Kidney glomerular epithelial cell (primary cell): ENCODE data around the gene ZDHHC19.
"Not testable (repeated sequence)": the region's sequence is repeated elsewhere in the genome, so short reads cannot be mapped to it uniquely, and the experiment has no call there.

Experiments
- DNase-seq: peaks from one replicate; lab custom pipeline; 2025; lab: John Stamatoyannopoulos, UW

Gene ZDHHC19, protein sequence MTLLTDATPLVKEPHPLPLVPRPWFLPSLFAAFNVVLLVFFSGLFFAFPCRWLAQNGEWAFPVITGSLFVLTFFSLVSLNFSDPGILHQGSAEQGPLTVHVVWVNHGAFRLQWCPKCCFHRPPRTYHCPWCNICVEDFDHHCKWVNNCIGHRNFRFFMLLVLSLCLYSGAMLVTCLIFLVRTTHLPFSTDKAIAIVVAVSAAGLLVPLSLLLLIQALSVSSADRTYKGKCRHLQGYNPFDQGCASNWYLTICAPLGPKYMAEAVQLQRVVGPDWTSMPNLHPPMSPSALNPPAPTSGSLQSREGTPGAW

GRCh38 chr3:196210673-196211556 is at the start of gene ZDHHC19:
ZDHHC19 (minus strand) TSS chr3:196211400; CDS start chr3:196211315, 85 bp downstream.
- DNase-seq = no peak

- no peak for DNase-seq
Measured at GRCh38 chr3:196260784-196261183, 49.6 kb upstream of the ZDHHC19 start.

GRCh38 chr3:196255776-196256175 is 44.6 kb upstream of the ZDHHC19 start:
- DNase-seq = no peak

- no peak for DNase-seq
Measured at GRCh38 chr3:196254376-196255283, 43.4 kb upstream of the ZDHHC19 start.

DNA sequence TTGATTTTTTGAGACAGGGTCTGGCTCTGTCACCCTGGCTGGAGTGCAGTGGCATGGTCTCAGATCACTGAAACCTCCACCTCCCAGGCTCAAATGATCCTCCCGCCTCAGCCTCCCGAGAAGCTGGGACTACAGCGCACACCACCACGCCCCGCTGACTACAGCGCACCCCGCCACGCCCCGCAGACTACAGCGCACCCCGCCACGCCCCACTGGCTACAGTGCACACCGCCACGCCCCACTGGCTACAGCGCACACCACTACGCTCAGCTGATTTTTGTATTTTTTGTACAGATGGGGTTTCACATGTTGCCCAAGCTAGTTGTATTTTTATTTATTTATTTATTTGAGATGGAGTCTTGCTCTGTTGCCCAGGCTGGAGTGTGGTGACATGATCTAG is 40.7 kb upstream of the ZDHHC19 start:
- no peak for DNase-seq

- no peak for DNase-seq
Measured at GRCh38 chr3:196246612-196247308, 35.6 kb upstream of the ZDHHC19 start.

- DNase-seq = not testable (repeated sequence)
Measured at GRCh38 chr3:196244166-196244565, 33.0 kb upstream of the ZDHHC19 start.

DNA sequence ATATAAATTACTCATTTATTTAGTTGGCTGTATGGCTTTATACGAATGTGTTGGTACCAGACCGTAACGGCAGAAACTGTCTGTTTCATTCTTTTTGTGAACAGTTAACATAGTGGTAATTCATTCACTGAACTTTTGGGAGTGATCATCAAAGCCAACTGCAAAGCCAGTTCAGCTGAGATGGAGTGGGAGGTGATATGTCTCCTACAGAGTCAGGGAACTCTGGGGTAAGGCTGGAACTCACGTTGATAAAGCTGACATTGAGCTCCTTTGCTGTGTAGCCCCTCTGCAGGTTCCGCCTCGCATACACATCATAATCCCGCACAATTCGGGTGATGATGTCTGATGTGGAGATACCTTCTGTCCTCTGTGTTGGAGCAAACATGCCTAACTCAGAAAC is 30.5 kb upstream of the ZDHHC19 start:
- DNase-seq = no peak

- DNase-seq = no peak
Measured at GRCh38 chr3:196240424-196240823, 29.2 kb upstream of the ZDHHC19 start.

DNA sequence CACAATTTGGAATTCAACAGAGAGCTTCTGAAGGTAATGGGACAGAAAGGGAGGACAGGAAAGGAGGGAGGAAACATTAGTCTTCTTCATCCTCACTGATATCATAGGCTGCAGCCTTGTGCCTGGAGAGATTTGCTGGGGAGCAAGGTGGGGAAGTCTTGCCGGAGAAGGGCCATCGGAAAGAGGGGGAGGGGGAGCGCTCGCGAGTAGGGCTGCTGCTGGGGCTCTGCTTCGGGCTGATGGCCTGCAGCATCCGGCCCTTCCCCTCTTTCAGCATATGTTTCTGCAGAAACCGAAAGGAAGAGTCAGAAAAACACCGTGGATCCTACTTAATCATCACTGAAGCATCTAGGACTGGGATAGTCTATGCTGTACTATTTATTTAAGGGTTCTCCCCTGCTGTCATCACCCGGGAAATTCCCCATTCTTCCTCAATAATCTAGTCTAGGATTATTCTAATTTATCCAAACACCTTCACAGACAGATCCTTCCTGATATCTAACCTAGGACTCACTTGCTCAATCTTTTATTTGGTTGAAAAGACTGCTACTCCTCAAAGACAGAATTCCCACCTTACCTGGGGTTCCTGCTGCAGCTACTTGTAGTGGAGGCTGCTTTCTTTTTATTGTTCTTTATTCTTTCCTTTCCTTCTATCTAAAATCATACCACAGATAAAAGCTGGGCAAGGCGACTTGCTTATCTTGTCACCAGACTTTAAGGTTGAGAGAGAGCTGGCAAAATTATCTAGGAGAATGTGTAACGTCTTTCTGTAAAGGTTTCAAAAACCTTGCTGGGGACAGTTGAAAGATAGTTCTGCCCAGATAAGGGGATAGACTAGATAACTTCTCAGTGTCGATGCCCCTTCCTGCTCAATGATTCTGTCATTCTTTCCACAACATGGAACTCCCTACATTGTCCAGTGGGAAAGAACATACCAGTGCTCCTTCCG is 27.7 kb upstream of the ZDHHC19 start:
- DNase-seq = peak; percentile 26

DNA sequence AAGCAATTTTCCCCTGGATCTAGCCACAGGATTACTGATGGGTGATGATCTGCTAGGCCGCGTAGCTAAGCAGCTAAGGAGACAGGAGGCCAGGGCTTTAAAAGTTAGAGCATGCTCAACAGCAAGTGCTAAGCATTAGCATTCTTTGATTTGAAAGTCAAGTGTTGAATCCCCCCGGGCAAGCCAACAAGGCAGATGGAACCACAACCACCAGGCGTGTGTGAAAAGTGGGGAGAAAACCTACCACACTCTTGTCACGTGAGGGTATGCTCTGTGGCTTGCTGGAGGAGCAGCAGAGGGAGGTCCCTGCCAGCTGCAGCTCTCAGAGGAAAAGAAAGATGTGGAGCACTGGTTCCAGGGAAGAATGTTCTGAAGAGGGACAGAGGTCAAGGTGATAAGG is 26.0 kb upstream of the ZDHHC19 start:
- DNase-seq = no peak

DNA sequence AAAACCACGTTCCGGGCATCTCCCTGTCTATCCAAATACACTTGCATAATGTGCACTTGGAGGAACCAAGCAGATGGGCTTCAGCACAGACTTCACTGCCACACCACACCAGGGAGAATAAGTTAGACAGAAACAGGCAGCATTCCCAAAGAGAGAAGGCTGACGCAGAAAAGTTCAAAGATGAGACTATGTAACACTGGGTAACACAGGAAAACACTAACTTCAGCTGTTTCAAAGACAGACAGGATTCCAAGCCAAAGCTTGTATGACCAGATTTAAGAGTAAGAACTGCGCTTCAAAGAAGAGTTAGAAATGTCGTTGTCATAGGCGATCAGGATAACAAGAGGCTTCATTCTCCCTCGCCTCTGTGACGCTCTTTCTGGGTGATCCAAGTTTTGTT is 25.0 kb upstream of the ZDHHC19 start:
- no peak for DNase-seq

DNA sequence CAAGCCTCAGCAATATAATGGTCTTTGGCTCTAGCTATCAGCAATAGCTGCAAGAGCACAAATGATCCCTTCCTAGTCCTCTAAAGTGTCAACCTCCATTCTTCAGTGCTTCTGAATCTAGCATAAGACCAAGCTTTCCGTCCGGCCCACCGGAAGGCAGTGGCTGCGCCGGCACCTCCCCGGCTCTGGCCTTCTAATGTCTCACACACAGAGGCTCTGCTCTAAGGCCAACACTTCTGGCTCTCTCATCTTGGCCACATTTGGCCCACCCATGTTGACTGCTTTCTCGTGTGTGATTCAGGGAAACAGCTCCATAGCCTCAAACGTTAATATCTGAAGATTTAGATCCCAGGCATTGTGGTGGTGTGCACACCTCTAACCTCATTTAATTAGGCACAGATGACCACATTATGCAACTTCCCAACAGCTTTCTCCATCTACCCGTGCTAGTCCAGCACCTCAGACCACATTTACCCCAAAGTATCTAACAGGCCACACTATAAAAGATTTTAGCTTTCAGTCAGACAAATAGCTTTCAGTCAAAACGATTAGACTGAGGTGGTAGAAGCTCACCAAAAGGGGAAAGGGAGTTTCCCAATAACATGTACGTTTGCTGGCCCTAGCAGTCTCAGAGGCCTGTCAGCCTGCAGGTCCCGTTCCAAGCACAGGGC is 24.4 kb upstream of the ZDHHC19 start:
- no peak for DNase-seq

DNA sequence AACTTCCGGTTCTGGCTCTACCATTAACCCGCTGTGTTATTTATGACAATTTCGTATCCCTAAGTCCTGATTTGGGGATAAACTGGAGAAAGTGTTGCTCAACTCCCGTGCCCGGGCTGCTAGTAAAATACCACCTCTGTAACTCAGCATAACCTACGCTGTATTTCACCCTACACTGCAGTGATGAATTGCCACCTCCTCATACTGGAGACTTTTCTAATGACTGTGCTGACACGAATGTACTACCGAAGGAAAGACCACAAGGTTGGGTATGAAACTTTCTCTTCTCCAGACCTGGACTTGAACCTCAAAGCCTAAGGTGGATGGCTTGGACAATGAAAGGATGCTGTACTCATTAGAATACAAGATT is 21.7 kb upstream of the ZDHHC19 start:
- no peak for DNase-seq

- DNase-seq = no peak
Measured at GRCh38 chr3:196232154-196232881, 21.1 kb upstream of the ZDHHC19 start.

- no peak for DNase-seq
Measured at GRCh38 chr3:196227629-196228493, 16.7 kb upstream of the ZDHHC19 start.

DNA sequence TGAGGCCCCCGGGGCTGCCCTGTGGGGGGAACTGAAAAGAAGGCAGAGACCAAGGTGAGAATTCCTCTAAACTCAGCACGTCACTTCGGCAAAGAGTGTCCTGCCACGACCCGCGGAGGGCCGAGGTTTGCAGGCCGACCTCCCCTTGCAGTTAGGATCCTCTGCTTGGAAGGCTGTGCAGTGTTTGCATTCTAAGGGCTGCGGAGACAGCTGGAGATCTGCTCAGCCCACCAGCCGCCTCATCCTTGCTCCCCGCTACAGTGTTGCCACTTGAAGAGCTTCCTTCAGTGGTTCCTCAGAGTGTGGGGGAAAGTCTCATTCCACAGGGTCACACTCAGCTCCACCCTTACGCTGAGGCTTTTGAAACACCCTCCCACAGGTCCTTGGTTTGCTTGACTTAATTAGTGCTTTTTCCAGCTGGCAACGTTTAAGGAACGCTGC is 15.9 kb upstream of the ZDHHC19 start:
- DNase-seq = no peak

GRCh38 chr3:196225763-196226364 is 14.7 kb upstream of the ZDHHC19 start:
- DNase-seq = no peak
